SU-DHL-6 (cell line): Measurements from ENCODE around the gene CCNDBP1.

Source experiments
- EZH2phosphoT487 ChIP-seq: fragments of 200-600 bp; sonication (generic), shearing (Covaris generic); conservative IDR thresholded peaks from 2 replicates; pipeline ENCODE4 v1.6.1; 2018; ENCODE audit warnings: mild to moderate bottlenecking, antibody characterized with exemption, low read length, moderate library complexity, mixed read lengths
- TF ChIP-seq, protein P1 (sequence below): fragments of 200-600 bp; sonication (generic); IDR thresholded peaks from one replicate; pipeline ENCODE4 v1.5.1; 2017; ENCODE audit warnings: antibody characterized with exemption, mild to moderate bottlenecking, low read length, moderate library complexity; ENCODE audit not compliant: insufficient read depth, poor library complexity, severe bottlenecking

DNA sequence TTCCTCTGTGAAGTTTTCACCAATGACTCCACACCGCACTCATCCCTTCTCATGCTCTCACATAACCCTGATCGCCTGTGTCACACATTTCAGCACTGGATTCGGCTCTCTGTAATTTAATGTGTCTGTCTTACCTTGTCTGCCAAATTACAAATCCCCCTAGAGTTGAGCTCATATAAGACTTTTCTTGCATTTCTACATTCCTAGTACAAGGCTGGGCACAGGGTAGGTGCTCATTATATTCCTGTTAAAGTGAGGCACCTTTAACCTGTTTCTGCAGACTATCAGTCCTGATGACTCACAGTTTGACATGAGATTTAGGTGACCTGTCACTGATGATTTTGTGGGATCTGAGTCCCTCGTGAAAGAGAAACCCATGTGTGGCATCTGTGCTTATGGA, 58.9 kb downstream of the CCNDBP1 start:
- TF ChIP-seq, protein P1, sequence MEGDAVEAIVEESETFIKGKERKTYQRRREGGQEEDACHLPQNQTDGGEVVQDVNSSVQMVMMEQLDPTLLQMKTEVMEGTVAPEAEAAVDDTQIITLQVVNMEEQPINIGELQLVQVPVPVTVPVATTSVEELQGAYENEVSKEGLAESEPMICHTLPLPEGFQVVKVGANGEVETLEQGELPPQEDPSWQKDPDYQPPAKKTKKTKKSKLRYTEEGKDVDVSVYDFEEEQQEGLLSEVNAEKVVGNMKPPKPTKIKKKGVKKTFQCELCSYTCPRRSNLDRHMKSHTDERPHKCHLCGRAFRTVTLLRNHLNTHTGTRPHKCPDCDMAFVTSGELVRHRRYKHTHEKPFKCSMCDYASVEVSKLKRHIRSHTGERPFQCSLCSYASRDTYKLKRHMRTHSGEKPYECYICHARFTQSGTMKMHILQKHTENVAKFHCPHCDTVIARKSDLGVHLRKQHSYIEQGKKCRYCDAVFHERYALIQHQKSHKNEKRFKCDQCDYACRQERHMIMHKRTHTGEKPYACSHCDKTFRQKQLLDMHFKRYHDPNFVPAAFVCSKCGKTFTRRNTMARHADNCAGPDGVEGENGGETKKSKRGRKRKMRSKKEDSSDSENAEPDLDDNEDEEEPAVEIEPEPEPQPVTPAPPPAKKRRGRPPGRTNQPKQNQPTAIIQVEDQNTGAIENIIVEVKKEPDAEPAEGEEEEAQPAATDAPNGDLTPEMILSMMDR: no peak
- TF ChIP-seq EZH2phosphoT487: no peak
